ENCODE data around the gene PAN2. TPM values are rescaled to one million over a fixed set of nuclear protein-coding genes. Genes with fewer than 3 reads are reported as not detected.

The PAN2 gene
- total RNA-seq, 5 donors from 2014 or later (not counting 1 experiment from before 2014, with no cell fraction given), result 126 to 187 (median 164) TPM

Other genes with a start within 250 kb of the PAN2 start
- 100 to 1,000 TPM in 3 of 5 donors, 10 to 100 TPM in 2; 67.5 to 113 (median 104) TPM for gene PA2G4, start 229.4 kb downstream of the PAN2 start, total RNA-seq
- 1,000 to 10,000 TPM; 4,612 to 5,648 (median 5,133) TPM for gene RPL41, start 217.4 kb downstream of the PAN2 start, total RNA-seq
- gene ZC3H10, start 215.7 kb downstream of the PAN2 start, total RNA-seq, result 10 to 100 TPM in 3 of 5 donors, 1 to 10 TPM in 2; 8.4 to 15.1 (median 11.4) TPM
- 100 to 1,000 TPM; 181 to 298 (median 276) TPM for gene ESYT1, start 205.7 kb downstream of the PAN2 start, total RNA-seq
- gene MYL6B, start 181.4 kb downstream of the PAN2 start, total RNA-seq, result 10 to 100 TPM in 1 of 5 donors, 1 to 10 TPM in 4; 5.9 to 12.4 (median 7.7) TPM
- 100 to 1,000 TPM; 506 to 663 (median 569) TPM for gene MYL6, start 175.6 kb downstream of the PAN2 start, total RNA-seq
- gene SMARCC2, start 144.5 kb downstream of the PAN2 start, total RNA-seq, result 100 to 1,000 TPM; 135 to 160 (median 159) TPM
- 10 to 100 TPM; 26.3 to 43.1 (median 39.4) TPM for gene RNF41, start 112.1 kb downstream of the PAN2 start, total RNA-seq
- gene NABP2, start 109.7 kb downstream of the PAN2 start, total RNA-seq, result 10 to 100 TPM; 11.8 to 19.1 (median 14.0) TPM
- gene SLC39A5, start 103.9 kb downstream of the PAN2 start, total RNA-seq, result 1 to 10 TPM in 1 of 5 donors, under 1 TPM in 2, not detected in 2; 0.57 to 1.4 (median 0.58) TPM
- gene ANKRD52, start 75.6 kb downstream of the PAN2 start, total RNA-seq, result 10 to 100 TPM; 35.8 to 51.0 (median 43.1) TPM
- gene COQ10A, start 67.1 kb downstream of the PAN2 start, total RNA-seq, result 10 to 100 TPM; 29.9 to 38.4 (median 31.9) TPM
- gene CS, start 33.7 kb downstream of the PAN2 start, total RNA-seq, result 100 to 1,000 TPM; 135 to 166 (median 159) TPM
- gene CNPY2, start 18.0 kb downstream of the PAN2 start, total RNA-seq, result 10 to 100 TPM; 52.9 to 92.8 (median 90.8) TPM
- 10 to 100 TPM; 16.3 to 29.9 (median 27.6) TPM for gene IL23A, start 4.9 kb upstream of the PAN2 start, total RNA-seq
- gene STAT2, start 26.1 kb upstream of the PAN2 start, total RNA-seq, result 100 to 1,000 TPM; 117 to 187 (median 162) TPM
- gene APOF, start 28.9 kb upstream of the PAN2 start, total RNA-seq, result not detected
- gene TIMELESS, start 115.4 kb upstream of the PAN2 start, total RNA-seq, result 1 to 10 TPM; 5.0 to 7.5 (median 6.4) TPM
- not detected for gene MIP, start 120.7 kb upstream of the PAN2 start, total RNA-seq
- 1 to 10 TPM; 4.7 to 7.3 (median 5.5) TPM for gene SPRYD4, start 134.6 kb upstream of the PAN2 start, total RNA-seq
- gene GLS2, start 154.2 kb upstream of the PAN2 start, total RNA-seq, result 10 to 100 TPM in 1 of 5 donors, 1 to 10 TPM in 4; 2.9 to 10.1 (median 6.9) TPM
- gene RBMS2, start 187.8 kb upstream of the PAN2 start, total RNA-seq, result 1 to 10 TPM in 4 of 5 donors, under 1 TPM in 1; 0.99 to 8.3 (median 4.1) TPM

Data from T-cell (primary cell).